Activated naive CD4-positive, alpha-beta T cell treated with anti-CD3 and anti-CD28 coated beads, Interleukin-2, amount 50 U/mL, for 24 hours (primary cell): ENCODE results near the gene LRRC37A.
"Not testable (repeated sequence)": the region's sequence is repeated elsewhere in the genome, so short reads cannot be mapped to it uniquely, and the experiment has no call there.

ENCODE experiments used
- H3K27ac Mint-ChIP-seq: one replicate; pipeline ENCODE4 v1.8.0; 2021; ENCODE audit warnings: mild to moderate bottlenecking, mixed read lengths
- H3K27me3 Mint-ChIP-seq: one replicate; pipeline ENCODE4 v1.8.0; 2021; ENCODE audit warnings: mixed read lengths
- H3K36me3 Mint-ChIP-seq: one replicate; pipeline ENCODE4 v1.8.0; 2021; ENCODE audit warnings: mixed read lengths
- H3K4me1 Mint-ChIP-seq: one replicate; pipeline ENCODE4 v1.8.0; 2021; ENCODE audit warnings: mixed read lengths
- H3K4me3 Mint-ChIP-seq: one replicate; pipeline ENCODE4 v1.8.0; 2021; ENCODE audit warnings: mild to moderate bottlenecking, mixed read lengths
- H3K9me3 Mint-ChIP-seq: one replicate; pipeline ENCODE4 v1.8.0; 2021; ENCODE audit warnings: mixed read lengths

LRRC37A gene

GRCh38 chr17:46372236-46373229, 77.6 kb downstream of the LRRC37A start:
- H3K4me1 Mint-ChIP-seq, H3K27me3 Mint-ChIP-seq, H3K4me3 Mint-ChIP-seq, H3K27ac Mint-ChIP-seq, H3K36me3 Mint-ChIP-seq, H3K9me3 Mint-ChIP-seq: not testable (repeated sequence)

DNA sequence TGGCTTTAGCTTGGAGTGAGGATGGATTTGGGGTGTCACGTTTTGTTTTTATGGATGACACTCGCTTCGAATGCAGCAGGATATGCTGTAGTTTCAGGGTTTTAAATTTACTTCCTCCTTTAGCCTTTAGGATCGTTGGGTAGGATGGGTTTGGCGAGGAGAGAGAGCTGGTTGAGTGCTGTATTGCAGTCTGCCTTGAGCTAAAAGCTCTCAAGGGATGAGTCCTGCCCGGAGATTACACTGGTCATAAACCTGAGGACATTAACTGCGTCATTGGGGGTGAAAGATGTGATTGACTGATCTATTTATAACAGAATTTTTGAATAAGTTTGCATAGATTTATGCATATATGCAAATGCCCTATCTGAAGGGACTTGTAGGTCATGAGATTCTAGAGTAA, 78.5 kb downstream of the LRRC37A start:
- not testable (repeated sequence) for H3K4me1 Mint-ChIP-seq, H3K9me3 Mint-ChIP-seq, H3K27me3 Mint-ChIP-seq, H3K36me3 Mint-ChIP-seq, H3K4me3 Mint-ChIP-seq, H3K27ac Mint-ChIP-seq

GRCh38 chr17:46383118-46383517, 88.2 kb downstream of the LRRC37A start:
- H3K4me1 Mint-ChIP-seq, H3K36me3 Mint-ChIP-seq, H3K27me3 Mint-ChIP-seq, H3K27ac Mint-ChIP-seq, H3K4me3 Mint-ChIP-seq, H3K9me3 Mint-ChIP-seq: not testable (repeated sequence)

GRCh38 chr17:46385491-46385890, 90.6 kb downstream of the LRRC37A start:
- not testable (repeated sequence) for H3K27me3 Mint-ChIP-seq, H3K36me3 Mint-ChIP-seq, H3K9me3 Mint-ChIP-seq, H3K27ac Mint-ChIP-seq, H3K4me1 Mint-ChIP-seq, H3K4me3 Mint-ChIP-seq
